Activated naive CD4-positive, alpha-beta T cell treated with anti-CD3 and anti-CD28 coated beads, Interleukin-2, amount 50 U/mL, for 24 hours (primary cell): ENCODE data around the gene CDH13.

Experiments
- H3K27ac Mint-ChIP-seq: one replicate; pipeline ENCODE4 v1.8.0; 2021; ENCODE audit warnings: mild to moderate bottlenecking, mixed read lengths
- H3K27me3 Mint-ChIP-seq: one replicate; pipeline ENCODE4 v1.8.0; 2021; ENCODE audit warnings: mixed read lengths
- H3K36me3 Mint-ChIP-seq: one replicate; pipeline ENCODE4 v1.8.0; 2021; ENCODE audit warnings: mixed read lengths
- H3K4me1 Mint-ChIP-seq: one replicate; pipeline ENCODE4 v1.8.0; 2021; ENCODE audit warnings: mixed read lengths
- H3K4me3 Mint-ChIP-seq: one replicate; pipeline ENCODE4 v1.8.0; 2021; ENCODE audit warnings: mild to moderate bottlenecking, mixed read lengths
- H3K9me3 Mint-ChIP-seq: one replicate; pipeline ENCODE4 v1.8.0; 2021; ENCODE audit warnings: mixed read lengths

CDH13 gene

DNA sequence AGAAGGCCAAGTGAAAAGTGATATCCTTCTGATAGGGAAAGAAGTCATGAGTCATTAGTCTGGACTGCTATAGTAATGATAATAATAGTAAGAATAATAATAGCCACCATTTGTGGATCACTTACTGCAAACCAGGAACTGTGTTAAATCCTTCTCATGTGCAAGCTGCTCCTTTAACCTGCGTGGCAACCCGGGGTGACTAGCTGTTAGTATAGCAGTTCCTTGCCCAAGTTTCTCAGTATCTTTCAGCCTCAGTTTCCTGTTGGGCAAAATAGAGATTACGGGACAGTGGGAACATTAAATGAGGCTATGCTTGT, 129.5 kb downstream of the CDH13 start:
- H3K27ac Mint-ChIP-seq, result no peak overlapping the region
- H3K9me3 Mint-ChIP-seq, result no peaks in the 10 kb centered on the region
- peaks cover 2% of the 10 kb centered on the region for H3K27me3 Mint-ChIP-seq
- H3K36me3 Mint-ChIP-seq, result no peaks in the 10 kb centered on the region
- H3K4me1 Mint-ChIP-seq, result no peaks in the 10 kb centered on the region
- H3K4me3 Mint-ChIP-seq, result no peak overlapping the region

DNA sequence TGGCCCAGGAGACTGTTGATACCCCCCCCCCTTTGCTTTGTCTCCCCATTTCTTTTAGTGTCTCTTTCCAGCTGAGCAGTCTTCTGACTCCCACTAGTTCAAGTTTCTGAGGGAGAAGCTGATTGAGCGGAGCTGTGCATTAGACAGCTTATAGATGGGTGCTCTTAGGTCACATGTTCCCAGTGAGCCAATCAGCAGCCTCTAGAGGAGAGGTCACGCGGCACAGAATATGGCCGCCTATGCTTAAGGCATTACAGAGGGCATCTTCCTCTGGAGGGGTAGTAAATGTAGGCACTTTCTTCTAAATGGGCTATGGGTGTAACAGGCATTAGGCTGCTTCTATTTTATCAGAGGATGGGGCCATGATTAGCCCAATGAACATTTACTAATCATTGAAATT, 131.6 kb downstream of the CDH13 start:
- Mint-ChIP-seq H3K9me3 (no peaks in the 10 kb centered on the region), H3K36me3 (no peaks in the 10 kb centered on the region)

DNA sequence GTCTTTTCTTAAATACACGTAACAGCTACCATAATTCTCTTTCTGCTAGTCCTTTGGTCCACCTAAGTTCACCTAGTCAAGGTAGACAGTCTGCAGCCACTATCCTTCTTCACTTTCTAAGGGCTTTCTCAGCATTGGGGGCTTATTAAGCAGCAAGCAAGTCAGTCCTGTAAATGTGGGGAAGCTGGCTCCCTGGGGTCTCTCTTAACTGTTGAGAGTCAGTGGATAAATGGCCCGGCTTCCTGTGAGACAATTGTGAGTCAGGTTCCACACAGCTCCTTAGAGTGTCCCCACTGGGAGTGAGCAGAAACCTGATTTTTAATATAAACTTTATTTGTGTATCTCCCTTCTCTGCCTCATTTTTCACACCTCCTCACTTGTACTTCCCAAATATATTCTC, 132.1 kb downstream of the CDH13 start:
- Mint-ChIP-seq H3K9me3 (no peaks in the 10 kb centered on the region), H3K4me3 (no peak overlapping the region), H3K36me3 (no peaks in the 10 kb centered on the region), H3K27me3 (peaks cover 2% of the 10 kb centered on the region), H3K4me1 (peaks cover 9% of the 10 kb centered on the region), H3K27ac (no peak overlapping the region)

More for the DNA sequence above, 131.6 kb downstream of the CDH13 start:
- no peak overlapping the region for H3K4me3 Mint-ChIP-seq
- peaks cover 2% of the 10 kb centered on the region for H3K27me3 Mint-ChIP-seq
- peaks cover 9% of the 10 kb centered on the region for H3K4me1 Mint-ChIP-seq
- no peak overlapping the region for H3K27ac Mint-ChIP-seq

DNA sequence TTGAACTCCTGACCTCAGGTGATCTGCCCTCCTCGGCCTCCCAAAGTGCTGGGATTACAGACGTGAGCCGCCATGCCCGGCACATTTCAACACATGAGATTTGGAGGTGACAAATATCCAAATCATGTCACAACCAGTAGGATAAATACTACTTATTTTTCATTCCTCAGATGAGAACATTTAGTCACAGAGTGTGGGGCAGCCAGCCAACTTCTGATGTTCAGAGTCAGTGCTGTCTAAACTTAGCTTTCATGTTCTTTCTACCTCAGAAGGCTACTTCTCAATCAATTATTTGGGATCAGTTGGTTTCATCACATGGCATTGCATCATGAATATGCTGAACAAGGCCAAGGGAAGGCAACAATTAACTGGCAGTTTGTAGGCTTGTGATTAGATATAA, 134.5 kb downstream of the CDH13 start:
- Mint-ChIP-seq H3K27ac (no peak overlapping the region), H3K4me3 (no peak overlapping the region), H3K9me3 (no peaks in the 10 kb centered on the region), H3K4me1 (peaks cover 9% of the 10 kb centered on the region), H3K27me3 (peaks cover 2% of the 10 kb centered on the region), H3K36me3 (no peaks in the 10 kb centered on the region)

DNA sequence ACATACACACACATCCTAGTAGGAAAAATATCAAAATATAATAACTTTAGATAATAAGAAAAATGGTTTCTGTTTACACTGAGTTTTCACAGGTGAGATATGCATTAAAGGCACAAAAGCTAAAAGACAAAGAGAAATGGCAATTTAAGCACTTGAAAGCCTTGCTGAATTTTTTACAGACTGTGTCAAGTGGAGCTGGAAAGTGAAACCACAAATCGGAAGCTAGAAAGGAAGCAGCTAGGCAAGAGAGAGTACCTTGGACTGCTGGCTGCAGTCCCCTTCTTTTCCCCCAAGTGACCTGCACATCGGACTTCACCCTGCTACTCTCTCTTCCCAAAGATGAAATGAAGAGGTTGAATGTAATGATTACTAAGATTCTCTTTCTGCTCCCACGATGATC, 135.1 kb downstream of the CDH13 start:
- Mint-ChIP-seq H3K27ac (no peak overlapping the region), H3K36me3 (no peaks in the 10 kb centered on the region), H3K27me3 (peaks cover 5% of the 10 kb centered on the region), H3K4me3 (peak overlapping the region; percentile 23), H3K4me1 (peaks cover 9% of the 10 kb centered on the region), H3K9me3 (no peaks in the 10 kb centered on the region)

DNA sequence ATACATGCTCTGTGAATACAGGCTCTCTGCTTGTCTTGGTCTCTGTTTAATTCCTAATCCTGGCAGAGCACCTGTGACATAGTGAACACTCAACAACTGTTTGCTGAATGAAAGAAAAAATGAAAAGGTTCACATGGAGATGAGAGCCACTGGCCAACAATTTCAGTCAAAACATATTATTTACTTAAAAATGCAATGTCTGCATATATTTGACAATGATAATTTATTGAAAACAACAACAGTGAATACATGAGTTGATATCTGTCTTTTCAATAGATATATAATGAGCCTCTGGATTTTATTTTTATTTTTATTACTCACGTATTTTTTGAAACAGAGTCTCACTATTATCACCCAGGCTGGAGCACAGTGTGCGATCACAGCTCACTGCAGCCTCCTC, 136.6 kb downstream of the CDH13 start:
- Mint-ChIP-seq H3K36me3 (no peaks in the 10 kb centered on the region), H3K4me3 (no peak overlapping the region), H3K27ac (no peak overlapping the region), H3K4me1 (peaks cover 9% of the 10 kb centered on the region), H3K27me3 (peaks cover 5% of the 10 kb centered on the region), H3K9me3 (no peaks in the 10 kb centered on the region)

DNA sequence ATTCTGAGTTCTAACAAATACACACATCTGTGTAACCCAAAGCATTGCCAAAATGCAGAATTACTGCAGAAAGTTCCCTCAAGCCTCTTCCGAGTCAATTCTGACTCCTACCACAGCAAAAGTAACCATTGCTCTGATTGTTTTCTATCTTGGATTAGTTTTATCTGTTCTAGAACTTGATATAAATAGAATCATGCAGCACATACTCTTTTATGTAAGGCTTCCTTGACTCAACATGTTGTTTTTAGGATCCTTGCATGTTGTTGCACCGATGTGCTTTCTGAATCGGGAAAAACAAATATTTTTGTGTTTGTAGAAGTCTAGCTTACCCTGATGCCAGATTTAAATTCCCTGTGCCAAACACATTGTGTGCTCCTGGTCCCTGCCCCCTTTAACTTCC, 140.4 kb downstream of the CDH13 start:
- no peak overlapping the region for H3K27ac Mint-ChIP-seq
- H3K27me3 Mint-ChIP-seq, result peaks cover 5% of the 10 kb centered on the region
- no peaks in the 10 kb centered on the region for H3K4me1 Mint-ChIP-seq
- H3K4me3 Mint-ChIP-seq, result no peak overlapping the region
- no peaks in the 10 kb centered on the region for H3K36me3 Mint-ChIP-seq
- H3K9me3 Mint-ChIP-seq, result no peaks in the 10 kb centered on the region

DNA sequence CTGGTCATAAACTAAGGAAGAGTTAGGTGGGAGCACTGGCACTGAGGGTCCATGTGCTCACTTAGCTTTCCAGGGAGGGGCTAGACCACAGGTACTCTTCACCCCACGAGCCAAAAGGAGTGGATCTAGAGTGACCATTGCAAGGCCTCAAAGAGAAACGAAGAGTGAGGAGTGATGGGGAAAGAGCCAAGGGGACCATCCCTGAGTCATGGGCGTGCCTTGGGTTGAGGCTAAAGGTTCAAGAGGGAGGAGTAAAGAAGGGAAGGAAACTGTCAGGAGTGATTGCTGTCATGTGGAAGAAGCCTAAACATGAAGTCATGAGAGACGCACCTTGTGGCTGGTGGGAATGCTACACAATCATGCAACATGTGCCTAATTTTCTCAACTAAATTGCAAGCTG, 141.0 kb downstream of the CDH13 start:
- Mint-ChIP-seq H3K27me3 (peaks cover 5% of the 10 kb centered on the region), H3K4me3 (no peak overlapping the region), H3K4me1 (no peaks in the 10 kb centered on the region), H3K27ac (no peak overlapping the region), H3K36me3 (no peaks in the 10 kb centered on the region), H3K9me3 (no peaks in the 10 kb centered on the region)

DNA sequence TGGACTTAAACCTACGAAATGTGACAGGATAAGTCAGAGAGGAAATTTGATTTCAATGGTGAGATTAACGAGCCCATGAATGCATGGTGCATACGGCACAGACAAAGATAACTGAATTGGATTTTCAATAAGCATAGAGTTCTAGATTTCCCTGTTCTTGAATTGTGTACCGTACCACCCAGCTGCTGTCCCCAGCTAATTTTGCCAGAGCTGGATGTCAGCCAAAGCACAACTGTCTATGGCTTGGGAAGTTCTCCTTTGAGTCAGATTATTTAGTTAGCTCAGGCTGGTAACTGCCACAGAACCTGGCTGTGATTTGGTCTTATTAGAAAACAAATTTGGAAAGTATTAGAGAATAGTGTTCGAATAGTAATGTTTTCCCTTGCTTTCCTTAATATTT, 143.1 kb downstream of the CDH13 start:
- Mint-ChIP-seq H3K36me3 (no peaks in the 10 kb centered on the region), H3K9me3 (no peaks in the 10 kb centered on the region), H3K27me3 (peaks cover 5% of the 10 kb centered on the region), H3K4me1 (no peaks in the 10 kb centered on the region), H3K4me3 (no peak overlapping the region), H3K27ac (no peak overlapping the region)

DNA sequence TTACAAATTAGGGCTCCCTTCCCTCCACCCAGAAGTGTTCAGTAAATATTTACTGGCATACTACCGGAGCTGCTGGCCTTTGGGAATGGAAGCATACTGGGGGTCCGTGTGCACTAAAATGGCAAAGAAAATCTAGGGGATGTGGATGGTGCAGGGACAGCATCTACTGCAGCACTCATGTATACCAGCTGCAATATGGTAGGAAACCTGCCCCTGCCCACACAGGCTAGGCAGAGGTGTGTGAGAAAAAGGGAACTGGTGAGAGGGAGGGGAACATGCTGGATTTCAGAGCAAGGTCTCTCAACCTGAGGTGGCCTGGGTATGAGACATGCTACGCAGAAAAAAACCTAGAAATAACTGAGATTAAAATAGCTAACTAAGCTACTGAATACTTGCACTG, 145.4 kb downstream of the CDH13 start:
- Mint-ChIP-seq H3K9me3 (no peaks in the 10 kb centered on the region), H3K27me3 (peaks cover 2% of the 10 kb centered on the region), H3K4me1 (no peaks in the 10 kb centered on the region), H3K27ac (no peak overlapping the region), H3K36me3 (no peaks in the 10 kb centered on the region), H3K4me3 (no peak overlapping the region)

DNA sequence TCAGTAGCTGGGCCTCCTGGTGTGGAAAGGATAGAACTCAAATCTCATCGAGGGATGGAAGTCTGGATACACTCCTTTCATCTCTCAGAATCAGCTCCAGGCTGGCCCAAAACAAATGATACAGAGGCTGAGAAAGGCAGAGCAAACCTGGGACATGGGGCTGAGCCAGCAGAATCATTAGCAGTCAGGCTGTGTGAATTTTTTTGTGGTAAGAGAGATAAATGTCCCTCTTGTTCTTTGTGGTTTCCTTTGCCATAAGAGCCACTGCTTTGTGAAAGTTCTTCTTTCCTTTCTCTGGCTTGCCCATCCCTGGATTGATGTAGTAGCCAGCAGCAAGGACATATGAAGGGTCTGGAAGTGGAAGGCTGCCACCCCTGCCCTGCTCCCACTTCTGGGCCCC, 146.2 kb downstream of the CDH13 start:
- Mint-ChIP-seq H3K4me3 (no peak overlapping the region), H3K36me3 (no peaks in the 10 kb centered on the region), H3K27ac (no peak overlapping the region), H3K27me3 (peaks cover 2% of the 10 kb centered on the region), H3K4me1 (no peaks in the 10 kb centered on the region), H3K9me3 (no peaks in the 10 kb centered on the region)

DNA sequence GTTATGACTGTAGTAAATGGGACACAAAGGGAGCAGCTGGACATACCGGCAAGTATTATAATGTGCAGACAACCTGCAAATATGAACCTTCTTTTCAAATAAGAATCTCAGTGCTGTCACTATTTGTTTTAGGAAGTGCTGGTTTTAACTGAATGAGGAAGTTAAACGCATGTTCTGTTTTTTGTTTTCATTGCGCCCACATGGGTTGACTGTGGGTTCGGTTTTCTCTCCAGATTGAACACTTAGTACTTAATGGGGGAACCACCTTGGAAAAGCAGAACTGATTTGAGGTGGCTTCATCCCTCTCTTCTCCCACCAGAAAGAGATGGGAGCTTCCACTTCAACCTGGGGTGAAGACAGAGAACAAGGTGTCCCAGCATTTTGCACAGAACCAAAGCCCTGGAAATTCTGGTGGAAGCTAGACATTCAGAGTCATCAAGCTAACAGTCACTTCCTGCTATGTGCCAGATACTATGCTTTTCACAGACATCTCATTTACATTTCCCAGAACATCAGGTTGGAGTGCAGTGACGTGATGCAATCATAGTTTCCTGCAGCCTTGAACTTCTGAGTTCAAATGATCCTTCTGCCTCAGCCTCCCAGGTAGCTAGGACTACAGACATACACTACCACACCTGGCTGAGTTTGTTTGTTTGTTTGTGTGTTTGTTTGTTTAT, 149.8 kb downstream of the CDH13 start:
- Mint-ChIP-seq H3K27me3 (peaks cover 4% of the 10 kb centered on the region), H3K4me1 (no peaks in the 10 kb centered on the region), H3K36me3 (no peaks in the 10 kb centered on the region), H3K27ac (no peak overlapping the region), H3K9me3 (no peaks in the 10 kb centered on the region), H3K4me3 (no peak overlapping the region)

DNA sequence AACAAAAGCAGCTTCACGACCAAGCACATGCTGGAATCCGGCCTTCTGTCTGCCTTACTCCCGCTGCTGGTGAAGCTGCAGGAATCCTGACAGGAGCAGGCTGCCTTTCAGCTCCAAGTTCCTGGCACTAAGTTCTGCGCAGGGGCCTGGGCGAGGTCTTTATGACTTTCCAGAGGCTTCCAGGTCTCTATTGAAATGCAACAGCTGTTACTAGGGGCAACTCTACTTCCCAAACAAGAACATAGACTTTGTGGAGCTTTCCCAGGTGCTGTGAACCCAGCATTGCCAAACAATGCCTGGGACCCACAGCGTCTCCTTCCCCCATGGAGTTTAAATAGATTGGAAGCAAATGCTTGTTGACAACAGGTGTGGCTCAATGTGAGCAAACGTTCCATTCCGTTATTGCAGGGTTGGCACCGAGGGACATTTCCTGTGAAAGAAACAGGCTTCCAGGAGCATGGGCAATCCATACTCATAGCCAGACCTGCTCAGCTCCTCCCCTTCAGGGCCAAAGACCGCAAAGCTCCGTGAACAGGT, 156.0 kb downstream of the CDH13 start:
- peaks cover 4% of the 10 kb centered on the region for H3K27me3 Mint-ChIP-seq
- no peaks in the 10 kb centered on the region for H3K36me3 Mint-ChIP-seq
- H3K27ac Mint-ChIP-seq, result no peak overlapping the region
- no peak overlapping the region for H3K4me3 Mint-ChIP-seq
- H3K4me1 Mint-ChIP-seq, result no peaks in the 10 kb centered on the region
- no peaks in the 10 kb centered on the region for H3K9me3 Mint-ChIP-seq

DNA sequence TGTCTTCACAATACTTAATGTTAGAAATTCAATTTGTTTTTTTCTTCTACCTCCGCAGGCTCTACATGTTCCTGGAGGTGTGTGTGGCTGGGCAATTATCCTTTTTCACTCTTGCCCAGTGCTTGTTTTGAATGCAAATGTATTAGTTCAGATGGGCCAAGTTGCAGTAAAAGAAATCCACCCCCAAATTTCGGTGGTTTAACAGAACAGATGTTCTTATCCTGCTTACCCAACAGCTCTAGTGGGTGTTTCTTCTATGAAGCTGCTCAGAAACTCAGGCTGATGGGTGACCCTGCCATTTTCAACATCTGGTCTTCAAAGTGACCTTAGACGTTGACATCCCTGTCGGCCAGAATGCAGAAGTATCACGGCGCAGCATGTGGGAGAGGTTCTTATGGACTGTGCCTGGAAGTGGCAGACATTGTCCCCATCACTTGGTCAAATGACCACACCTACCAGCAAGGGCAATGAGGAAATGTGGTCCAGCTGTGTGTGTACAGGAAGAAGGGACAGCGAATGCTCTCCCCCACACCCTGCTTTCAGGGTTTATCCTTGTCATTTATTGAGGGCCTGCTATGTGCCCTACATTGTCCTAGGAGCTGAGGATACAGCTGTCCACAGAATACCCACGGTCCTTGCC, 157.3 kb downstream of the CDH13 start:
- Mint-ChIP-seq H3K27ac (no peak overlapping the region), H3K27me3 (no peaks in the 10 kb centered on the region), H3K9me3 (no peaks in the 10 kb centered on the region), H3K4me1 (no peaks in the 10 kb centered on the region), H3K36me3 (no peaks in the 10 kb centered on the region), H3K4me3 (no peak overlapping the region)

DNA sequence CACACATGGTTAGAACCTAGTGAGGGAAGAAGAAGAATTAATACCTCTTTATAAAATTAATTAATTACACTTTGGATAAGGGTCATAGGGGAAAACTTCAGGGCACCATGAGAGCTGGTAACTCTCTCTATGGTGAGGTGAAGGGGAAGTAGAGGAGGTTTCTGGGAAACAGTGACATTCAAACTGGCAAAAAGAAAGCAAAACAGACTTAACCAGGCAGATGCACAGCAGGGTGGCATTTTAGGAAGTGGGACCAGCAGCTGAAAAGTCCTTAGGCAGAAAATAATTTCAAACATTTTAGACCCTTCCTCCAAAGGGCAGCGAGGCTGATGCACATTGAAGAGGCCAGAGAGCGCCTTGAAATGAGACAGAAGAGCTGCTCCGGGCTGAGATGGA, 157.8 kb downstream of the CDH13 start:
- H3K4me1 Mint-ChIP-seq, result no peaks in the 10 kb centered on the region
- H3K36me3 Mint-ChIP-seq, result no peaks in the 10 kb centered on the region
- H3K27me3 Mint-ChIP-seq, result no peaks in the 10 kb centered on the region
- no peak overlapping the region for H3K27ac Mint-ChIP-seq
- no peak overlapping the region for H3K4me3 Mint-ChIP-seq
- H3K9me3 Mint-ChIP-seq, result no peaks in the 10 kb centered on the region

DNA sequence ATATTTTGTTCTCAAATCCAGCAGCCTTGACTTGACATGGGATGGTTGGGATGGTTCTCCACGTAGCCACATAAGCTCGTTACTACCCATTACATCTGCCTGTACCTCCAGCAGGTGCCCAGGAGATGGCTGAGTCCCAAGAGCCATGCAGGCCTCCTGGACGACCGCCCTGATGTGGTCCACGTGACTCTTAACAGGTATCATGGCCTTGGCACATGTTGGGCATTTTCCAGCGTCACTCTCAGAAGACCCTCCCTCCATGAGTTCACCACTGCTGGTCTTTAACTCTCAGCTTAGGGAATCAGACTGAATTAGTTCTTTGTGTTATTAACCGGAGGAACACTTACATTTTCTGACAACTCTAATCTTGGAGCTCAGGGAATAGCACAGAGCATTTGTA, 161.5 kb downstream of the CDH13 start:
- H3K27ac Mint-ChIP-seq, result no peak overlapping the region
- no peak overlapping the region for H3K4me3 Mint-ChIP-seq
- H3K36me3 Mint-ChIP-seq, result no peaks in the 10 kb centered on the region
- no peaks in the 10 kb centered on the region for H3K27me3 Mint-ChIP-seq
- H3K4me1 Mint-ChIP-seq, result no peaks in the 10 kb centered on the region
- H3K9me3 Mint-ChIP-seq, result no peaks in the 10 kb centered on the region

DNA sequence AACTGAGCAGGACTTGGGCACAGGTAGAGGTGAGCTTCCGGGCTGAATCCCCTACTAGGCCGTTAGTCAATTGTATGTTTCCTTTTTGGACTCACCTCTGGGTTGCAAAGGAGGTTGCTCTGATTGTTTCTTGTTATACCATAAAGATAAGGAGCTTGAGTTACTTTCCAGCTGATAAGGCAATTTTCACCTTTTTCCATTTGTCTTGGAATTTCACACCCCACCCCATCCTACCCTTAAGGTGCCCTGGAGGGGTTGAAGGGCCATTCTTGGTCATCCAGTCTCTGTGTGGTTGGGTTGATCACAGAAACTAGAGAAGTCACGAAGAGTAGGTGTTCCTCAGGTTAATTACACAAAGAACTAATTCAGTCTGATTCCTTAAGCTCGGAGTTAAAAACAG, 162.2 kb downstream of the CDH13 start:
- H3K4me1 Mint-ChIP-seq, result no peaks in the 10 kb centered on the region
- no peaks in the 10 kb centered on the region for H3K27me3 Mint-ChIP-seq
- no peak overlapping the region for H3K27ac Mint-ChIP-seq
- no peaks in the 10 kb centered on the region for H3K36me3 Mint-ChIP-seq
- H3K9me3 Mint-ChIP-seq, result no peaks in the 10 kb centered on the region
- H3K4me3 Mint-ChIP-seq, result no peak overlapping the region
